ENCODE data around the gene ZDHHC22. TPM values are rescaled to one million over a fixed set of nuclear protein-coding genes. Genes with fewer than 3 reads are reported as not detected.
A peak's percentile ranks its signal among the peaks of the same experiment; 100 is the strongest.

Gene ZDHHC22
- total RNA-seq, 3 donors from 2014 or later = not detected

GRCh38 chr14:77098529-77099353 lies 42.9 kb downstream of the ZDHHC22 start:
- Histone ChIP-seq H3K9me3 (no peaks in the 10 kb centered on the region), H3K4me3 (peak overlapping the region; percentile 79 to 94 (median 93)), H3K27me3 (no peaks in the 10 kb centered on the region), H3K27ac (peak overlapping the region; percentile 97 to 99), H3K36me3 (no peaks in the 10 kb centered on the region), H3K4me1 (peaks cover 6 to 12% of the 10 kb centered on the region in 2 donors)
- intact Hi-C loops (cut with DNase I; ENCODE audit: low total_unique reads) = no loop called here
- TF ChIP-seq, protein P1, sequence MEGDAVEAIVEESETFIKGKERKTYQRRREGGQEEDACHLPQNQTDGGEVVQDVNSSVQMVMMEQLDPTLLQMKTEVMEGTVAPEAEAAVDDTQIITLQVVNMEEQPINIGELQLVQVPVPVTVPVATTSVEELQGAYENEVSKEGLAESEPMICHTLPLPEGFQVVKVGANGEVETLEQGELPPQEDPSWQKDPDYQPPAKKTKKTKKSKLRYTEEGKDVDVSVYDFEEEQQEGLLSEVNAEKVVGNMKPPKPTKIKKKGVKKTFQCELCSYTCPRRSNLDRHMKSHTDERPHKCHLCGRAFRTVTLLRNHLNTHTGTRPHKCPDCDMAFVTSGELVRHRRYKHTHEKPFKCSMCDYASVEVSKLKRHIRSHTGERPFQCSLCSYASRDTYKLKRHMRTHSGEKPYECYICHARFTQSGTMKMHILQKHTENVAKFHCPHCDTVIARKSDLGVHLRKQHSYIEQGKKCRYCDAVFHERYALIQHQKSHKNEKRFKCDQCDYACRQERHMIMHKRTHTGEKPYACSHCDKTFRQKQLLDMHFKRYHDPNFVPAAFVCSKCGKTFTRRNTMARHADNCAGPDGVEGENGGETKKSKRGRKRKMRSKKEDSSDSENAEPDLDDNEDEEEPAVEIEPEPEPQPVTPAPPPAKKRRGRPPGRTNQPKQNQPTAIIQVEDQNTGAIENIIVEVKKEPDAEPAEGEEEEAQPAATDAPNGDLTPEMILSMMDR (IDR thresholded peaks at IDR 0.05) = no peak
- TF ChIP-seq POLR2A (IDR thresholded peaks at IDR 0.05) (no peak), POLR2AphosphoS5 (IDR thresholded peaks at IDR 0.05) (peak in 1 of 3 donors; percentile 15)
- peak; percentile 60 to 62 for DNase-seq (ENCODE audit: low spot score in 2 of 2)

DNA sequence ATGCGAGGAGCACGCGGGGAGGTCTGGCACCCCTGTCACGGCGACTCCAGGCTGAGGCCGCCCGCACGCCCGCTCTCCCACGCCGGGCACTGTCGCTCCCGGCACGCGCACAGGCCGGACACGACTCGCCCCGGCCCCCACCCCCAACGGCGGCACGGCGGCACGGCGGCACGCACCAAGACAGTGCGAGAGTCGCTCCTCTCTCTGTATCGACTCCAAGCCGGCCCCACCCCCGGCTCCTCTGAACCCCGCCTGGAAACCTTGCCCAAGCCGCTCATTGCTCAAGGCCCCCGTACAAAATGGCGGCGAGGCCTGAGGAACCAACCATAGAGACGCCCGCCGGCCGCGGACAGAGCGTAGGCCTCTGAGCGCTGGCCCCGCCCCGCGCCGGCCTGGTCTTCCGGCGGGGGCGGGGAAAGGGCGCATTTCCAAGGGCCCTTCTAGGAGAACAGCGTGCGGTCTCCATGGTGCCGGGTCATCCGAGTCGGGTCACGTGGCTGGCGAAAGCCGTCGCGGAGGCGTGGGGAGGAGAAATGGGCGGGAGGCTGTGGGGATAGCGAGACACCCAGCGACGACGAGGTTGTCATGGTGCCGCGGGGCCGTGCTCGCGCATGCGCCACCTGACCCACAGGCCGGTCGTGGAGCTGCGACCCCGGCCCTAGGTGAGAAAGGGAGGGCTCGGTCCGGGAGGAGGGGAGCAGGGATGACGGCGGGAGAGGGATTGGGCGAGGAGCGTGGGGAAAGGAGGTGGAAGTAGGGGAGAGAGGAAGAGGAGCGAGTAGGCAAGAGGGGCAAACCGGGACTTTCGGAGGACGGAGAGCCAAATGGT lies 43.7 kb downstream of the ZDHHC22 start, which contains the start of gene CIPC:
TSS of gene CIPC (plus strand) at position 559 of the 829 bp plus-strand sequence. CDS start 7,451 bp downstream, outside the sequence.
- TF ChIP-seq POLR2AphosphoS5 (IDR thresholded peaks at IDR 0.05) (peak; percentile 67 to 93 (median 79)), POLR2A (IDR thresholded peaks at IDR 0.05) (peak; percentile 83)
- TF ChIP-seq, protein P1 (IDR thresholded peaks at IDR 0.05) = peak in 2 of 3 donors; percentile 36 to 49
- H3K36me3 ChIP-seq = no peaks in the 10 kb centered on the region
- H3K27me3 ChIP-seq = no peaks in the 10 kb centered on the region
- intact Hi-C loops (cut with DNase I; ENCODE audit: low total_unique reads) = no loop called here
- no peaks in the 10 kb centered on the region for H3K9me3 ChIP-seq
- peak; percentile 100 for DNase-seq (ENCODE audit: low spot score in 2 of 2)
- peak within 1 kb of the TSS; percentile 79 to 94 (median 93) for H3K4me3 ChIP-seq
- peak within 1 kb of the TSS; percentile 97 to 99 for H3K27ac ChIP-seq
- H3K4me1 ChIP-seq = peaks cover 6 to 7% of the 10 kb centered on the region in 2 donors

DNA sequence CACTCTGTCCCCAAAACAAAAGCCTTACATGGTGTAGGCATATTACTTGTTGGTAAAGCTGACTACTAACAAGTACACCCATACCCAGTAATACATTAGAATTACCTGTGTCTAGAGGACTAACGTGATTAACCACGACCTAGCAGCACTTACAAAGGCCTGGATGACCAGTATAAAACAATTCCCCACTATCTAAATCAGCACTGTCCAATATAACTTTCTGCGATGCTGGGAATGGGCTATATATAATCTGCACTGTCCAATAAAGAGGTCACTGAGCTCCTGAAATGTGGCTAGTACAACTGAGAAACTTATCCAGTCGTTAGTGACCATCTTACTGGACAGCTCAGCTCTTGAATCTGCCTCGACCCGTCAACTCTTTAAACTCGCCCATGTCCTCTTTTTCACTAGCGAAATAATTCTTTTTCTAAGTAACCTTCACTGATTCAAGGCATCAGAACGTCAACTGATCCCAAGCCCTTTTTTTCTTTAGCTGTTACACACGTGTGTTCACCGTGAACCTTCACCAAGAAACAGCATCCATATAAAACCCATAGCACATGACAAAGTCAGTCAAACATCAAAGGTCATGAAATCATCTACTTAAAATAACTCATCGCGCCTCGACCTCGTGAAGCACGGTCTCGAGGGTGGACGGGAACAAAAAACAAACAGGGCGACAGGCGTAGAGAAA lies 44.4 kb downstream of the ZDHHC22 start:
- Histone ChIP-seq H3K27ac (peak overlapping the region; percentile 97 to 99), H3K4me1 (peaks cover 6 to 7% of the 10 kb centered on the region in 2 donors), H3K9me3 (no peaks in the 10 kb centered on the region), H3K36me3 (no peaks in the 10 kb centered on the region), H3K27me3 (no peaks in the 10 kb centered on the region), H3K4me3 (peak overlapping the region; percentile 79 to 94 (median 93))
- intact Hi-C loops (cut with DNase I; ENCODE audit: low total_unique reads) = no loop called here
- DNase-seq (ENCODE audit: low spot score in 2 of 2) = no peak
- TF ChIP-seq, protein P1 (IDR thresholded peaks at IDR 0.05) = no peak
- TF ChIP-seq POLR2AphosphoS5 (IDR thresholded peaks at IDR 0.05) = no peak
- no peak for TF ChIP-seq POLR2A (IDR thresholded peaks at IDR 0.05)

- Histone ChIP-seq H3K4me3 (no peak overlapping the region), H3K27ac (no peak overlapping the region), H3K4me1 (peaks cover 6 to 7% of the 10 kb centered on the region in 2 donors), H3K27me3 (no peaks in the 10 kb centered on the region), H3K9me3 (peaks cover 8 to 12% of the 10 kb centered on the region in 2 donors), H3K36me3 (no peaks in the 10 kb centered on the region)
- TF ChIP-seq POLR2AphosphoS5 (IDR thresholded peaks at IDR 0.05) (peak in 2 of 3 donors; percentile 20 to 25), POLR2A (IDR thresholded peaks at IDR 0.05) (no peak)
- TF ChIP-seq, protein P1 (IDR thresholded peaks at IDR 0.05) = peak; percentile 67 to 87 (median 80)
- DNase-seq (ENCODE audit: low spot score in 2 of 2) = peak; percentile 51 to 71
- intact Hi-C loops (cut with DNase I; ENCODE audit: low total_unique reads) = no loop called here
Measured at GRCh38 chr14:77094672-77095284, 46.8 kb downstream of the ZDHHC22 start.

Data from breast epithelium (tissue), 4 donors.